Osteocyte (in vitro differentiated cells): ENCODE measurements around the gene GALNS. TPM values are rescaled to one million over a fixed set of nuclear protein-coding genes. Genes with fewer than 3 reads are reported as not detected.

Experiments used
- DNase-seq: peaks from one replicate; pipeline ENCODE4 v3.0.0; 2021; ENCODE audit warnings: mixed read lengths; ENCODE audit not compliant: unreplicated experiment; ENCODE audit errors: extremely low spot score
- H3K27ac Mint-ChIP-seq: one replicate; pipeline ENCODE4 v1.8.0; 2021; ENCODE audit warnings: mild to moderate bottlenecking, mixed read lengths; ENCODE audit not compliant: unreplicated experiment
- H3K27me3 Mint-ChIP-seq: one replicate; pipeline ENCODE4 v1.8.0; 2021; ENCODE audit warnings: mixed read lengths; ENCODE audit not compliant: unreplicated experiment
- H3K36me3 Mint-ChIP-seq: one replicate; pipeline ENCODE4 v1.8.0; 2021; ENCODE audit warnings: mixed read lengths; ENCODE audit not compliant: unreplicated experiment
- H3K4me1 Mint-ChIP-seq: one replicate; pipeline ENCODE4 v1.8.0; 2021; ENCODE audit warnings: mixed read lengths; ENCODE audit not compliant: unreplicated experiment
- H3K4me3 Mint-ChIP-seq: one replicate; pipeline ENCODE4 v1.8.0; 2021; ENCODE audit warnings: mild to moderate bottlenecking, moderate library complexity, mixed read lengths; ENCODE audit not compliant: unreplicated experiment
- H3K9me3 Mint-ChIP-seq: one replicate; pipeline ENCODE4 v1.8.0; 2021; ENCODE audit warnings: mixed read lengths; ENCODE audit not compliant: unreplicated experiment
- total RNA-seq: library from RNA; stranded (reverse); gene quantifications from 2 replicates; pipeline ENCODE4 v1.2.1, GENCODE V29; 2021
- TF ChIP-seq, protein P1 (sequence below): fragments of 200-600 bp; sonication (generic); IDR thresholded peaks from 2 replicates; pipeline ENCODE4 v1.5.0; 2021; ENCODE audit warnings: antibody characterized with exemption, mild to moderate bottlenecking, moderate library complexity

GALNS gene
- total RNA-seq, 1 donor from 2014 or later, result 47.0 TPM

DNA sequence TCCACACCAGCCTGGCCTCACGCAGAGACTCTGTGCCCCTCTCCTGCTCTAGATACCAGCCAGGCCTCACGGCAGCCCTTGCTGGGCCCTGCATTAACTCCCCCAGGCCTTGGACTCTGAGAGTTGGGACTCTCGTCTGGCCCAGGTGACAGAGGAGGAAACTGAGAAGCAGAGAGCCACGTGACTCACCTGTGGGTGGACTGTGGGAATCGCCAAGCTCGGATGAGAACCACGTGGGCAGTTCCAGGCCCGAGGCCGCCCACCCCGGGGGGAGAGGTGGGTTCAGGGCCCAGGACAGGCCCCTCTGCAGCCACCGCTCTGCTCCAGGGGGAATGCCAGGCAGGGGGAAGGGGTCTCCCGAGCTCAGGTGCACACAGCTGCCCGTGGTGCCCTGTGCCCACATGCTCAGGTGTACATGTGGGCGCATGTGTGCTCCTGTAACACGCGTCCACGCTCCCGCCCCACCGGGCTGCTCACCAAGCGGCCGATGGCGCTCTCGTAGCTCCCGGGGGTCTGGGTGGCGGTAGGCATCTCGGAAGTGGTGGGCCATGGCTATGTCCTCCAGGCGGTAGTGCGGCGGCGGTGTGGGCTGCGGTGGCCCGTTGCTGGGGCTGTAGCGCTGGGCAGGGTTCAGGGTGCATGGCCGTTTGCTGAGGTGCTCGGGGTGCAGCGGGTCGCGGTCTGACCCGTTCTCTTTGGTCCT lies 28.0 kb upstream of the GALNS start:
- no peak overlapping the region for H3K4me3 Mint-ChIP-seq
- TF ChIP-seq, protein P1, sequence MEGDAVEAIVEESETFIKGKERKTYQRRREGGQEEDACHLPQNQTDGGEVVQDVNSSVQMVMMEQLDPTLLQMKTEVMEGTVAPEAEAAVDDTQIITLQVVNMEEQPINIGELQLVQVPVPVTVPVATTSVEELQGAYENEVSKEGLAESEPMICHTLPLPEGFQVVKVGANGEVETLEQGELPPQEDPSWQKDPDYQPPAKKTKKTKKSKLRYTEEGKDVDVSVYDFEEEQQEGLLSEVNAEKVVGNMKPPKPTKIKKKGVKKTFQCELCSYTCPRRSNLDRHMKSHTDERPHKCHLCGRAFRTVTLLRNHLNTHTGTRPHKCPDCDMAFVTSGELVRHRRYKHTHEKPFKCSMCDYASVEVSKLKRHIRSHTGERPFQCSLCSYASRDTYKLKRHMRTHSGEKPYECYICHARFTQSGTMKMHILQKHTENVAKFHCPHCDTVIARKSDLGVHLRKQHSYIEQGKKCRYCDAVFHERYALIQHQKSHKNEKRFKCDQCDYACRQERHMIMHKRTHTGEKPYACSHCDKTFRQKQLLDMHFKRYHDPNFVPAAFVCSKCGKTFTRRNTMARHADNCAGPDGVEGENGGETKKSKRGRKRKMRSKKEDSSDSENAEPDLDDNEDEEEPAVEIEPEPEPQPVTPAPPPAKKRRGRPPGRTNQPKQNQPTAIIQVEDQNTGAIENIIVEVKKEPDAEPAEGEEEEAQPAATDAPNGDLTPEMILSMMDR, result no peak
- H3K36me3 Mint-ChIP-seq, result no peaks in the 10 kb centered on the region
- H3K27ac Mint-ChIP-seq, result no peak overlapping the region
- H3K4me1 Mint-ChIP-seq, result peaks cover 2% of the 10 kb centered on the region
- H3K9me3 Mint-ChIP-seq, result no peaks in the 10 kb centered on the region
- no peak for DNase-seq
- peaks cover 8% of the 10 kb centered on the region for H3K27me3 Mint-ChIP-seq

DNA sequence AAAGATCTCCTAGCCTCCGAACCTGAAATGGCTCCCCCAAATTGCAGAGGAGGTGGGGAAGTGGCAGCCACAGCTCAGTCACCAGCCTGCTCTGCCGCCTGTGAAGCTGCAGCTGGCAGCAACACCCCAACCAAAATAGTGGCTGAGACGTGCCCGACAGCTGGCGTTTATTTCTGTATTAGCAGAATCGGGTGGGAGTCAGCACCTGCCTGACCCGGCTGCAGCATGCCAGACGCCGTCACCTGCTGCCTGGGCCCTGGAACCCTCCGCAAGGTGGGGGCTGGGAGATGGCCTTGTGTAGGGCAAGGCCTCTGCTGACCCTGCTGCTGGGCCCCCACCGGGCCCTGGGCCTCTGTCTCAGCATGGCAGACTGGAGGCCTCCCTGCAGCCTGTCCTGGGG lies 27.2 kb upstream of the GALNS start:
- TF ChIP-seq, protein P1, result no peak

GRCh38 chr16:88883117-88883895 lies 26.6 kb upstream of the GALNS start:
- Mint-ChIP-seq H3K4me3 (no peak overlapping the region), H3K27ac (no peak overlapping the region), H3K9me3 (no peaks in the 10 kb centered on the region), H3K27me3 (peaks cover 8% of the 10 kb centered on the region), H3K36me3 (no peaks in the 10 kb centered on the region), H3K4me1 (peaks cover 2% of the 10 kb centered on the region)
- TF ChIP-seq, protein P1, result no peak
- DNase-seq, result no peak

More for the DNA sequence above, 27.2 kb upstream of the GALNS start:
- no peaks in the 10 kb centered on the region for H3K36me3 Mint-ChIP-seq
- peaks cover 2% of the 10 kb centered on the region for H3K4me1 Mint-ChIP-seq
- no peak overlapping the region for H3K4me3 Mint-ChIP-seq
- no peaks in the 10 kb centered on the region for H3K9me3 Mint-ChIP-seq
- no peak for DNase-seq
- H3K27me3 Mint-ChIP-seq, result peaks cover 8% of the 10 kb centered on the region
- H3K27ac Mint-ChIP-seq, result no peak overlapping the region

GRCh38 chr16:88882358-88883030 lies 25.7 kb upstream of the GALNS start:
- Mint-ChIP-seq H3K4me3 (no peak overlapping the region), H3K27me3 (peaks cover 10% of the 10 kb centered on the region), H3K9me3 (no peaks in the 10 kb centered on the region), H3K36me3 (no peaks in the 10 kb centered on the region), H3K27ac (no peak overlapping the region), H3K4me1 (no peaks in the 10 kb centered on the region)
- no peak for DNase-seq
- TF ChIP-seq, protein P1, result no peak
